Measurements from ENCODE around the gene PRR5L.
A peak's percentile ranks its signal among the peaks of the same experiment; 100 is the strongest.

The PRR5L gene

DNA sequence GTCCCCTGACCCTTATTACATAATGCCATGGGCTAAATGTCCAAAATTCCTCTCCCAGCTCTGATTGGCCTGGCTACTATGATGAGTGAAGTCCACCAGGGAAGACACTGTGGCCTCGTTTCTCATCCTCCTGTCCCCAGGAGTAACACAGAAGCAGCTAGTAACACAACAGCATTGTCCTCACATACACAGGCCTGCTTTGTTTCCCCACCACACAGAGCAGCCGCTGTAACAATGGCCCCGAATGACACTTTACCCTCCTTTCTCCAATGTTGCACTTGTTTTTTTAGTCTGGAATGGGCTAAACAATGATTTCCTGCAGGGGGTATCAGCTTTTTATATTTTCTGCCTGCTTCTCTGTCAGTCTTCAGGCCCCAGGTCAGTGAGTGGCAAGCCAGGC is at the start of gene PRR5L:
PRR5L (plus strand) TSS at position 363 of the 400 bp plus-strand sequence. CDS start 104,834 bp downstream, outside the sequence.
- DNase-seq = no peak

DNA sequence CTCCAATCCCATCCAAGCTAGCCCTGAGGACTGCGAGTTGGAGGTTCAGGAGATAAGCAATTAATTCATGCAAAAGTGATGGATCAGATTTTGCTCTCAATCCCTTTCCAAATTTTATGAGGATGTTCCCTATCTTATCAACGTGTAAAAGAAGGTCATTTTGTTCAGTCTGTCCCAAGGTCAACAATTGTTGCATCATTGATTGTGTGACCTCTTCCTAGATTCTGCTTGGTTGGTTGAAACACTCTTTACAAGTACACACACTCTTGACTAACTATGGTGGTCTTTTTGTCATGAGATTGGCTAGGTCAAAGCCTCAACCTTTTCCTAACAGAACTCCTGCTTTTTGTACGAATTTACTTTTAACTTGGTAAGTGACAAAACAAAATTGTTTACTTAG is 48.6 kb upstream of the PRR5L start:
- DNase-seq = no peak

GRCh38 chr11:36248436-36248835 is 47.7 kb upstream of the PRR5L start:
- DNase-seq = no peak

- DNase-seq = no peak
Measured at GRCh38 chr11:36249246-36249645, 46.8 kb upstream of the PRR5L start.

DNA sequence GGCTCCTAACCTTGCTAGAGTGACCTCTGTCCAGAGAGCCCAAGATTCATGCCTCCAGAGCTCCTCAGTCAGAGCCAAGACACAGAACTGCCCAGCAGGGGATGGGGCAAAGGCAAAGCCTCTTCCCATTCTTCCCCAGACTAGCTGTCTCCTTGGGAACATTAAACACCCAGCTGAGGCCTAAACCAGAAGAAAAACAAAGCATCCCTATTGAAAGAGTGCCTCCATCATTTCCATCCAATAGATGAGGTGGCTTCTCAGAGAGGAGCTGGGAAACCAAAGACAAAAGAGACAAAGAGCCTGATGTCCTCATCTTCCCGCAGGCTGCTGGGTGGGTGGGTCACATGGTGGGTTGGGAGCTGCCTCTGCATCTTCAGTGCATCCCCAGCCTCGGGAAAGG is 44.3 kb upstream of the PRR5L start:
- DNase-seq = no peak

DNA sequence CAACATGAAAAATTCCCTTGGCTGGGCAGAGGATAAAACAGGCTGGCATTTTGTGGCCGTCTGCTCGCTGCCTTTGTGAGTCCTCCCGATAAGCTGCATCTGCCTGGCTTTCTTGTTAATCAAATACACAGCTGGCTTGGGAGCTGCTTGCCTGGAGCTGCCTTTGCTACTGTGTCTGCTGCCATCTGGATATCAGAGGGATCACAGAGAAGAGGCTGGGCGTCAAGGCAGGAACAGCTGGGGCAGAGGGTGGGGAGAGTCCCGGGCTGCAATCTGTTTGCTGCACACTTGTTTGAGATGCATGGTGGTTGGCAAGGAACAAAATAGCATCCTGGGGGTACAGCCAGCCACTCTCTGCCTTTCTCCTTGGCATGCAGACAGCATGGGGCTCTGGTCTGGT is 42.9 kb upstream of the PRR5L start:
- no peak for DNase-seq

GRCh38 chr11:36254713-36255112 is 41.4 kb upstream of the PRR5L start:
- DNase-seq = no peak

- DNase-seq = no peak
Measured at GRCh38 chr11:36257351-36257750, 38.7 kb upstream of the PRR5L start.

GRCh38 chr11:36258730-36259360 is 37.2 kb upstream of the PRR5L start:
- DNase-seq = no peak

DNA sequence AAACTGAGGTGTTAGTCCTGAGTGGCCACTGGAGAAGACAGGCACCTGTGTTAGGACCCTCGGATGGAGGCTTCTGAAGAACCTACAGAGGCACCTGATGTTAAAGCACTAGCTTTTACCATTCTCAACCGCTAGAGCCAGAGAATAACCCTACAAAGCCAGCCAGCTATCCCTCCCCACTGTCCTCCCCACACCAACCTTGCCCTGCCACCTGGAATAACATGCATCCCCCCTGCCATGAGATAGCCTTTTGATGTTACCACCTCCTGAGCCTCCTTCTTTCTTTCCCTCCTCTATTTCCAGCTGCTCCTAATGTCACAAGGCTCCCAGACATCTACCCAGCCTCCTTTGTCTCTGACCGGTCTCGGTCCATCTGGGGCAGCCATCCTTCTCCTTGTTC is 35.0 kb upstream of the PRR5L start:
- no peak for DNase-seq

- no peak for DNase-seq
Measured at GRCh38 chr11:36264011-36264972, 31.8 kb upstream of the PRR5L start.

- DNase-seq = no peak
Measured at GRCh38 chr11:36264973-36265344, 31.1 kb upstream of the PRR5L start.

- DNase-seq = peak; percentile 45
Measured at GRCh38 chr11:36265793-36266628, 30.1 kb upstream of the PRR5L start.

DNA sequence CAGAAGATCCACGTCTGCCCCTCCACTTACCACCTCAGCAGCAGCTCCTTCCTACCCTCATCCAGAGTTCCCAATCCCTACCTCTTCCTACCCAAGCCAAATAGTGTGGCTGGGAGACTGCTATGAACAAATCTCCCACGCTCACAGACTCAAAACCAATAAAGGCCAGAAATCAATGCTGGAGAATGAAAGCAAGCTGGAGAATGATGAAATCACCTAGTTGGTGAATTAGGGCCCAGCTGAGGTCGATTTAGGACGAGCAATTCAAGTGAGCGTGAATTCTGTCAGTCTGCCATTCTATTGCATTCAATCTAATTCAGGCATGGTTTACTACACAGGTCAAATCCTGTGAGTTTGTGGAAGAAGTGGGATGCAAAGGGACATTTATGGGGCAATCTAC is 29.3 kb upstream of the PRR5L start:
- DNase-seq = no peak

DNA sequence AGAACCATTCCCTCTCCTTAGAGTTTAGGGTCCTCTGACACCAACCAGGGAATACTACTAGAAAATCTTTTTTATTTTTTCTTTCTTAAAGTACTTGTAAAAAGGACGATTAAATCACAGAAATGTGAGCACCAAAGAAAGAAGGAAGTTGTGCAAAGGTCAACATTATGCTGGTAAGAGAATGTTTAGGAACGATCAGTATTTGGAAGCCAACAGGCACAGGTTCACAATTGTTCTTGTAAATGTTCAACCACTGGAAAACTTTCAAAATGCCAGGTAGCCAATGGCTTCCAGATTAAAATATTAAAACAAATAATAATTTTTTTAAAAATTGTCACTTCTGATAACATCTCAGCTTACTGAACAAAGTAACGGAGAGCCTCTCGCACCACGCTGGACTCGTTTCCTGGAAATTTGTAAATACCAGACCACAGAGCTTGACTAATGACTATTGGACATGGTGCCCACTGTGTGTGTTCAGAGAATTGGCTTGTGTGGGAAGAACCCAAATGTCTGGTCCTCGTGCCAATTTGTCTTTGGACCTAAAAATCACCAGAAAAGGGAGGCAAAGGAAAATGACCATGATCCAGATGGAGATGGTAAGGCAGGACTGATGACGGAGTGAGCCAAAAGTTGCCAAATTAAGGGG is 27.6 kb upstream of the PRR5L start:
- DNase-seq = no peak

GRCh38 chr11:36270701-36271100 is 25.4 kb upstream of the PRR5L start:
- DNase-seq = no peak

DNA sequence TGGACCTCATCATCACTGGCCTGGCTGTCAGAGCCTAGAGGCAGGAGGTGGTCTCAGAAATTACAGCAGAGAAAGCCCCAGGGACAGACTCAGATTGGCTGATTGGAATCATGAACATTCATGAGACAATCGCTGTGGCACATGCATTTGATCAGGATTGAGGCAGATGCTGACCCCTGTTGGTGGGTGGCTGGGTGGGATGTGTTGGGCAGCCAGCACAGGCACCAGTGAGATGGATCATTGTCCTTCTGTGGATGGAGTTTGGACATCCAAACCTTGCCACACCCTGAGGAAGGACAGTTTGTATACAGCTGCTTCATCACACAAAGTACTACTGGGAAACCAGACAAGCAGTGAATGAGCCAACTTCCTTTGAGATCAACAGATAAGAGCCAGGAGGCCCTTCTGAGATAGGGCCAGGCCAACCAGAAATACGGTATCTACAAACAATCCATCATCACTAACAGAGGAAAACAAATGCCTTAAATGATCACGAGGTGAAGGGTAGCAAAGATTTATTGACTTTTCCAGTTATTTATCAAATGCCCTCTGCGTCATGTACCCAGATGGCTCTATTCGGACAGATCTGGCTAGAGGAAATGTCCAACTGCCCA is 24.2 kb upstream of the PRR5L start:
- DNase-seq = no peak

DNA sequence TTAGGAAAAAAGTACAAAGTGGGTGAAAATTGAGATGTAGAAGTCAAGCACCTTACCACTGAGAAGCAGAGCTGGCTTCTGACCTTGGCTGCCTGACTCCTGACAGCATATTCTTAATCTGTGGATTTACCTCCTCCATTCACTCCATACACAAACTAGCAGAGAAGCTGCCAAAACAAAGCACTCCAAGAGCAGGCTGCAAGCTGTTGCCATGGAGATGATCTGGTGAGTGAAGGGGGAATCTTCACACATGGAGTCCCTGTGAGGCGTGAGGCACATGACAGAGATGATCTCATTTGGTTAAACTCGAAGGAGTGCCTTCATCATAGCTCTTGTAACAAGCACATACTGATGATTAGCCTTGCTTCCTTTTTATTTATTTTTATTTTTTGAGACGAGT is 23.0 kb upstream of the PRR5L start:
- no peak for DNase-seq

- DNase-seq = no peak
Measured at GRCh38 chr11:36274414-36274813, 21.7 kb upstream of the PRR5L start.

GRCh38 chr11:36278531-36279282 is 17.4 kb upstream of the PRR5L start:
- no peak for DNase-seq

- no peak for DNase-seq
Measured at GRCh38 chr11:36280531-36280930, 15.6 kb upstream of the PRR5L start.

- no peak for DNase-seq
Measured at GRCh38 chr11:36281850-36282249, 14.2 kb upstream of the PRR5L start.

Measured in activated gamma-delta T cell treated with Interleukin-2 at 50 U/mL for 16 hours (primary cell).